C4-2B (cell line): ENCODE measurements around the gene SLC8A1.

Source experiments
- ZFX ChIP-seq: fragments of 450-650 bp; IDR thresholded peaks from 2 replicates; pipeline ENCODE4 v1.6.1; 2017
- TF ChIP-seq, protein P1 (sequence below): fragments of 450-650 bp; conservative IDR thresholded peaks from 2 replicates; pipeline ENCODE4 v1.5.1; 2017; ENCODE audit warnings: mild to moderate bottlenecking

DNA sequence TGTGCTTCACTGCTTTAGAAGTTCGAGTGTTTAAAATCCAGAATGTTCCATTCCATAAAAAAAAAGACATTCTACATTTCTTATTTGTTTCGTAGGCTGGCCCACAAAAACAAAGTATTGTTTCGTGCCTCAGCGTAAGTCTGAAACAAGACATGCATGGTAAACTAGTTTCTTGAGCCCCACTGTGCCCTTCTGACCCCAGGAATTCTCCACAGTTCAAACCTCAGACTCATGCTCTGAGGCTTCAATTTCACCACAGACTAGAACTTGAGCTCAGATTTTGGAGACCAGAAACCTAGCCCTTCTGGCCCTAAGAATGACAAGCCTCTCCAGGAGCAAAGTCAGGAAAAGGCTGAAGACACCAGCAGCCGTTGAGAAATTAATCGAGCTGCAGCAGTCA lies 151.5 kb downstream of the SLC8A1 start:
- TF ChIP-seq, protein P1, sequence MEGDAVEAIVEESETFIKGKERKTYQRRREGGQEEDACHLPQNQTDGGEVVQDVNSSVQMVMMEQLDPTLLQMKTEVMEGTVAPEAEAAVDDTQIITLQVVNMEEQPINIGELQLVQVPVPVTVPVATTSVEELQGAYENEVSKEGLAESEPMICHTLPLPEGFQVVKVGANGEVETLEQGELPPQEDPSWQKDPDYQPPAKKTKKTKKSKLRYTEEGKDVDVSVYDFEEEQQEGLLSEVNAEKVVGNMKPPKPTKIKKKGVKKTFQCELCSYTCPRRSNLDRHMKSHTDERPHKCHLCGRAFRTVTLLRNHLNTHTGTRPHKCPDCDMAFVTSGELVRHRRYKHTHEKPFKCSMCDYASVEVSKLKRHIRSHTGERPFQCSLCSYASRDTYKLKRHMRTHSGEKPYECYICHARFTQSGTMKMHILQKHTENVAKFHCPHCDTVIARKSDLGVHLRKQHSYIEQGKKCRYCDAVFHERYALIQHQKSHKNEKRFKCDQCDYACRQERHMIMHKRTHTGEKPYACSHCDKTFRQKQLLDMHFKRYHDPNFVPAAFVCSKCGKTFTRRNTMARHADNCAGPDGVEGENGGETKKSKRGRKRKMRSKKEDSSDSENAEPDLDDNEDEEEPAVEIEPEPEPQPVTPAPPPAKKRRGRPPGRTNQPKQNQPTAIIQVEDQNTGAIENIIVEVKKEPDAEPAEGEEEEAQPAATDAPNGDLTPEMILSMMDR: no peak
- TF ChIP-seq ZFX: no peak
